Liver (tissue), 9 donors: ENCODE results near the gene RFFL. TPM values are rescaled to one million over a fixed set of nuclear protein-coding genes. Genes with fewer than 3 reads are reported as not detected.

Experiments
- DNase-seq: peaks from one replicate; pipeline ENCODE4 v3.0.0-alpha.2; 2017; ENCODE audit warnings: low spot score
- H3K27ac ChIP-seq, 2 donors: one replicate each; pipeline ENCODE4 v1.7.0; 2013; ENCODE audit warnings: inconsistent platforms in 2 of 2, low read length in 2 of 2, control low read depth in 1 of 2, low read depth in 1 of 2, mild to moderate bottlenecking in 1 of 2
- H3K27me3 ChIP-seq, 4 donors: one replicate each; pipeline versions ENCODE4 v1.6.1 to v1.7.0; 2013; ENCODE audit warnings: low read length in 3 of 4, inconsistent platforms in 1 of 4, mild to moderate bottlenecking in 1 of 4, moderate library complexity in 1 of 4; ENCODE audit not compliant: control insufficient read depth in 4 of 4, insufficient read depth in 4 of 4
- H3K36me3 ChIP-seq, 4 donors: one replicate each; pipeline versions ENCODE4 v1.6.1 to v1.7.0; 2013; ENCODE audit warnings: low read length in 3 of 4, mild to moderate bottlenecking in 3 of 4, low read depth in 1 of 4, moderate library complexity in 1 of 4; ENCODE audit not compliant: control insufficient read depth in 4 of 4, insufficient read depth in 3 of 4
- H3K4me1 ChIP-seq, 4 donors: one replicate each; pipeline versions ENCODE4 v1.6.1 to v1.7.0; 2013; ENCODE audit warnings: low read length in 3 of 4, mild to moderate bottlenecking in 3 of 4, moderate library complexity in 1 of 4; ENCODE audit not compliant: control insufficient read depth in 4 of 4, insufficient read depth in 4 of 4
- H3K4me3 ChIP-seq, 3 donors: one replicate each; pipeline versions ENCODE4 v1.6.1 to v1.7.0; 2013; ENCODE audit warnings: low read length in 3 of 3, control low read depth in 1 of 3, low read depth in 1 of 3, mild to moderate bottlenecking in 1 of 3
- H3K9ac ChIP-seq, 2 donors: one replicate each; pipeline ENCODE4 v1.7.0; 2013; ENCODE audit warnings: low read length in 2 of 2, mild to moderate bottlenecking in 2 of 2, moderate library complexity in 2 of 2, control low read depth in 1 of 2, low read depth in 1 of 2
- H3K9me3 ChIP-seq, 4 donors: one replicate each; pipeline versions ENCODE4 v1.6.1 to v1.7.0; 2013; ENCODE audit warnings: low read length in 3 of 4; ENCODE audit not compliant: control insufficient read depth in 4 of 4
- ATF3 ChIP-seq: IDR thresholded peaks from 2 replicates; pipeline ENCODE4 v1.6.1; 2016; ENCODE audit warnings: antibody characterized with exemption
- EGR1 ChIP-seq, 2 donors: IDR thresholded peaks; 2 replicates each; pipeline ENCODE4 v1.6.1; 2016 to 2018; ENCODE audit warnings: antibody characterized with exemption in 2 of 2, low read depth in 2 of 2
- FOXA1 ChIP-seq: IDR thresholded peaks from 2 replicates; pipeline ENCODE4 v1.6.1; 2016; ENCODE audit warnings: antibody characterized with exemption
- FOXA2 ChIP-seq: IDR thresholded peaks from 2 replicates; pipeline ENCODE4 v1.6.1; 2016; ENCODE audit warnings: antibody characterized with exemption
- HNF4A ChIP-seq, 2 donors: conservative IDR thresholded peaks; 2 replicates each; pipeline ENCODE4 v1.6.1; 2016; ENCODE audit warnings: antibody characterized with exemption in 2 of 2, mild to moderate bottlenecking in 2 of 2
- HNF4G ChIP-seq: IDR thresholded peaks from 2 replicates; pipeline ENCODE4 v1.6.1; 2016; ENCODE audit warnings: antibody characterized with exemption
- JUND ChIP-seq, 2 donors: IDR thresholded peaks; 2 replicates each; pipeline ENCODE4 v1.6.1; 2016; ENCODE audit warnings: antibody characterized with exemption in 2 of 2
- MAX ChIP-seq: IDR thresholded peaks from 2 replicates; pipeline ENCODE4 v1.6.1; 2016; ENCODE audit warnings: antibody characterized with exemption
- NR2F2 ChIP-seq: IDR thresholded peaks from 2 replicates; pipeline ENCODE4 v1.6.1; 2016; ENCODE audit warnings: antibody characterized with exemption
- RAD21 ChIP-seq, 2 donors: IDR thresholded peaks; 2 replicates each; pipeline ENCODE4 v1.6.1; 2016; ENCODE audit warnings: antibody characterized with exemption in 2 of 2, mild to moderate bottlenecking in 2 of 2
- REST ChIP-seq: IDR thresholded peaks from 2 replicates; pipeline ENCODE4 v1.6.1; 2016; ENCODE audit warnings: antibody characterized with exemption, mild to moderate bottlenecking
- RXRA ChIP-seq, 2 donors: IDR thresholded peaks; 2 replicates each; pipeline ENCODE4 v1.6.1; 2017 to 2018; ENCODE audit warnings: antibody characterized with exemption in 2 of 2, mild to moderate bottlenecking in 1 of 2
- SP1 ChIP-seq: IDR thresholded peaks from 2 replicates; pipeline ENCODE4 v1.6.1; 2018; ENCODE audit warnings: antibody characterized with exemption, mild to moderate bottlenecking
- TAF1 ChIP-seq: conservative IDR thresholded peaks from 2 replicates; pipeline ENCODE4 v1.6.1; 2016; ENCODE audit warnings: antibody characterized with exemption, mild to moderate bottlenecking
- YY1 ChIP-seq: IDR thresholded peaks from 2 replicates; pipeline ENCODE4 v1.6.1; 2016; ENCODE audit warnings: antibody characterized with exemption, mild to moderate bottlenecking
- WGBS: extraction: QIAGEN DNeasy Blood & Tissue Kit; methylation state at CpG from one replicate; pipeline ENCODE4 v1.1.7; 2013; 5-methylcytosine and 5-hydroxymethylcytosine counted together
- polyA plus RNA-seq, 2 donors: library from polyadenylated mRNA; stranded (reverse) in 1 of 2; unstranded in 1 of 2; fragments of 200-250 nt in 1 of 2; fragments of >200 nt in 1 of 2; fragmentation: Nextera tagmentation in 1 of 2; extraction: Ambion mirVana in 1 of 2; gene quantifications; one replicate each; pipeline versions ENCODE4 v1.2.1 to v1.2.3, GENCODE V29; 2013 to 2015
- total RNA-seq, 2 donors: library from RNA; depleted of rRNA; stranded (reverse); fragments of >200 nt; gene quantifications; one replicate each; pipeline ENCODE4 v1.2.3, GENCODE V29; 2014
- TF ChIP-seq, protein P1 (sequence below): IDR thresholded peaks from 2 replicates; pipeline ENCODE4 v1.6.1; 2016; ENCODE audit warnings: antibody characterized with exemption
- donor health status: healthy.
- donor health status: healthy.
- donor health status: healthy.
- donor health status: healthy.
- donor health status: healthy.

The RFFL gene
- total and polyA plus RNA-seq, 4 donors = 15.9 to 28.0 (median 22.0) TPM

DNA sequence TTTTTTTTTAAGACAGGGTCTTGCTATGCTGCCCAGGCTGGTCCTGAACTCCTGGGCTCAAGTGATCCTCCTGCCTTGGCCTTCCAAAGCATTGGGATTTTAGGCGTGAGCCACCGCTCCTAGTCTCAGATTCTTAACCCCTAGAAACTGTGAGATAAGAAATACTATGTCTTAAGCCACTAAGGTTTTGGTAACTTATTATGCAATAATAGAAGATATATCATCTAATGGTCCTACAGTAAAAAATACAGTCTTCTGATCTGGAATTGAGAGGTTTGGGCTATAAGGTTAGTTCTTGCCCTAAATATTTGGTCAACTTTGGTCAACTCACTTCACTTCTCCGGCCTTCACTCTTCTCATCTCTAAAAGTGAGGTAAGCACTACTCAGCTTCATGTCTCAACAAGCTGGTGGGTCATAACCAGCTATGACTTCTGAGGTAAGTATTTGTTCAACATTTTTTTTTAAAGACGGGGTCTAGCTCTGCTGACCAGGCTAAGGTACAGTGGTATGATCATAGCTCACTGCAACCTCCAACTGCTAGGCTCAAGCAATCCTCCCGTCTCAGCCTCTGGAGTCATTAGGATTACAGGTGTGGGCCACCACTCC is 41.4 kb upstream of the RFFL start:
- H3K9me3 ChIP-seq = no peaks in the 10 kb centered on the region
- peaks cover 0 to 26% (median 11%) of the 10 kb centered on the region in 4 donors for H3K36me3 ChIP-seq
- H3K4me3 ChIP-seq = no peak overlapping the region
- H3K27ac ChIP-seq = no peak overlapping the region
- DNase-seq = no peak
- no peaks in the 10 kb centered on the region for H3K27me3 ChIP-seq
- no peaks in the 10 kb centered on the region for H3K4me1 ChIP-seq
- no peak overlapping the region for H3K9ac ChIP-seq
- WGBS = 97% methylated on average over 5 of the region's 5 CpGs
- TF ChIP-seq JUND (IDR thresholded peaks at IDR 0.05) = no peak
- TF ChIP-seq MAX = no peak
- no peak for TF ChIP-seq TAF1
- no peak for TF ChIP-seq ATF3
- TF ChIP-seq HNF4G = no peak
- no peak for TF ChIP-seq NR2F2
- no peak for TF ChIP-seq HNF4A (conservative IDR thresholded peaks at IDR 0.05)
- TF ChIP-seq YY1 = no peak
- no peak for TF ChIP-seq SP1
- TF ChIP-seq RAD21 (IDR thresholded peaks at IDR 0.05) = no peak
- TF ChIP-seq, protein P1, sequence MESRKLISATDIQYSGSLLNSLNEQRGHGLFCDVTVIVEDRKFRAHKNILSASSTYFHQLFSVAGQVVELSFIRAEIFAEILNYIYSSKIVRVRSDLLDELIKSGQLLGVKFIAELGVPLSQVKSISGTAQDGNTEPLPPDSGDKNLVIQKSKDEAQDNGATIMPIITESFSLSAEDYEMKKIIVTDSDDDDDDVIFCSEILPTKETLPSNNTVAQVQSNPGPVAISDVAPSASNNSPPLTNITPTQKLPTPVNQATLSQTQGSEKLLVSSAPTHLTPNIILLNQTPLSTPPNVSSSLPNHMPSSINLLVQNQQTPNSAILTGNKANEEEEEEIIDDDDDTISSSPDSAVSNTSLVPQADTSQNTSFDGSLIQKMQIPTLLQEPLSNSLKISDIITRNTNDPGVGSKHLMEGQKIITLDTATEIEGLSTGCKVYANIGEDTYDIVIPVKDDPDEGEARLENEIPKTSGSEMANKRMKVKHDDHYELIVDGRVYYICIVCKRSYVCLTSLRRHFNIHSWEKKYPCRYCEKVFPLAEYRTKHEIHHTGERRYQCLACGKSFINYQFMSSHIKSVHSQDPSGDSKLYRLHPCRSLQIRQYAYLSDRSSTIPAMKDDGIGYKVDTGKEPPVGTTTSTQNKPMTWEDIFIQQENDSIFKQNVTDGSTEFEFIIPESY = no peak
- no peak for TF ChIP-seq RXRA (IDR thresholded peaks at IDR 0.05)
- TF ChIP-seq REST = no peak
- TF ChIP-seq FOXA1 = no peak

DNA sequence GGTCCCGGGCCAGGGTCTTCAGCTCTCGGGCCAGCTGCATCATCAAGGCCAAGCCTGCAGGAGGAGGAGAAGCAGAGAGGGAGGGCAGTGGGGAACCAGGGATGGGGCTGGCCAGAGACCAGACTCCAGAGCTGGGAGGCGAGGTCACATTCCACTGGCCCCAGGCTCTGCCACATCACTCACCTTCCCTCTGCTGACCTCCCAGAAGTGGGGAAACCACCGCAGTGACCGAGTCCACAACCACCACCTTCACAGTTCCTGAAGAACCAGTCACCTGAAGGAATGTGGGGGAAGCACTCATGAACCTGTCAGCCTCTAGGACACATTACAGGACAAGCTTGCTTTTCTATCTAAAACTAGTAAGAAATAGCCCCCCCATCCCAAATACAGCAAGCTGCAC is 39.8 kb upstream of the RFFL start:
- Histone ChIP-seq H3K4me1 (no peaks in the 10 kb centered on the region), H3K27ac (no peak overlapping the region), H3K9me3 (no peaks in the 10 kb centered on the region), H3K9ac (no peak overlapping the region), H3K4me3 (no peak overlapping the region), H3K36me3 (peaks cover 2 to 33% (median 11%) of the 10 kb centered on the region in 4 donors), H3K27me3 (no peaks in the 10 kb centered on the region)
- no peak for TF ChIP-seq RAD21 (IDR thresholded peaks at IDR 0.05)
- TF ChIP-seq, protein P1 = no peak
- TF ChIP-seq ATF3 = no peak
- TF ChIP-seq NR2F2 = no peak
- no peak for TF ChIP-seq SP1
- TF ChIP-seq JUND (IDR thresholded peaks at IDR 0.05) = no peak
- no peak for TF ChIP-seq EGR1 (IDR thresholded peaks at IDR 0.05; ENCODE audit: low read depth in 2 of 2)
- TF ChIP-seq FOXA2 = no peak
- TF ChIP-seq YY1 = no peak
- TF ChIP-seq RXRA (IDR thresholded peaks at IDR 0.05) = no peak
- no peak for TF ChIP-seq REST
- WGBS = 99% methylated on average over 5 of the region's 5 CpGs
- DNase-seq = no peak
